Mucosa of stomach (tissue), 1 donor: ENCODE data around the gene PVR.
"Not testable (repeated sequence)": the region's sequence is repeated elsewhere in the genome, so short reads cannot be mapped to it uniquely, and the experiment has no call there.

Experiments
- H3K27me3 ChIP-seq: one replicate; pipeline ENCODE4 v1.7.0; 2013; ENCODE audit warnings: mild to moderate bottlenecking, low read length; ENCODE audit not compliant: control insufficient read depth, insufficient read depth
- H3K36me3 ChIP-seq: one replicate; pipeline ENCODE4 v1.7.0; 2013; ENCODE audit warnings: low read length; ENCODE audit not compliant: control insufficient read depth, insufficient read depth
- H3K4me1 ChIP-seq: one replicate; pipeline ENCODE4 v1.7.0; 2013; ENCODE audit warnings: mild to moderate bottlenecking, low read length; ENCODE audit not compliant: control insufficient read depth, insufficient read depth
- H3K4me3 ChIP-seq: one replicate; pipeline ENCODE4 v1.7.0; 2013; ENCODE audit warnings: low read length
- H3K9ac ChIP-seq: one replicate; pipeline ENCODE4 v1.7.0; 2013; ENCODE audit warnings: mild to moderate bottlenecking, low read length, moderate library complexity
- H3K9me3 ChIP-seq: one replicate; pipeline ENCODE4 v1.7.0; 2013; ENCODE audit warnings: mild to moderate bottlenecking, low read length, moderate library complexity; ENCODE audit not compliant: control insufficient read depth
- donor health status: Pancreatic carcinoma.

The PVR gene

GRCh38 chr19:44684396-44684795, 40.7 kb downstream of the PVR start:
- peaks cover 17% of the 10 kb centered on the region for H3K4me1 ChIP-seq
- H3K27me3 ChIP-seq, H3K9ac ChIP-seq: not testable (repeated sequence)

GRCh38 chr19:44684892-44685863, 41.5 kb downstream of the PVR start:
- H3K9me3 ChIP-seq: no peaks in the 10 kb centered on the region
- no peaks in the 10 kb centered on the region for H3K27me3 ChIP-seq
- no peak overlapping the region for H3K4me3 ChIP-seq
- H3K36me3 ChIP-seq: no peaks in the 10 kb centered on the region
- peaks cover 23% of the 10 kb centered on the region for H3K4me1 ChIP-seq
- no peak overlapping the region for H3K9ac ChIP-seq

More at GRCh38 chr19:44684396-44684795, 40.7 kb downstream of the PVR start:
- not testable (repeated sequence) for H3K36me3 ChIP-seq, H3K9me3 ChIP-seq, H3K4me3 ChIP-seq

- H3K4me3 ChIP-seq: no peak overlapping the region
- no peak overlapping the region for H3K9ac ChIP-seq
- H3K27me3 ChIP-seq: no peaks in the 10 kb centered on the region
- H3K36me3 ChIP-seq: no peaks in the 10 kb centered on the region
- peaks cover 22% of the 10 kb centered on the region for H3K4me1 ChIP-seq
- H3K9me3 ChIP-seq: no peaks in the 10 kb centered on the region
Observed at GRCh38 chr19:44685877-44686276, 42.2 kb downstream of the PVR start.

GRCh38 chr19:44686896-44687295, 43.2 kb downstream of the PVR start:
- Histone ChIP-seq H3K27me3 (no peaks in the 10 kb centered on the region), H3K9ac (no peak overlapping the region), H3K9me3 (no peaks in the 10 kb centered on the region), H3K36me3 (no peaks in the 10 kb centered on the region), H3K4me3 (no peak overlapping the region), H3K4me1 (peaks cover 23% of the 10 kb centered on the region)

DNA sequence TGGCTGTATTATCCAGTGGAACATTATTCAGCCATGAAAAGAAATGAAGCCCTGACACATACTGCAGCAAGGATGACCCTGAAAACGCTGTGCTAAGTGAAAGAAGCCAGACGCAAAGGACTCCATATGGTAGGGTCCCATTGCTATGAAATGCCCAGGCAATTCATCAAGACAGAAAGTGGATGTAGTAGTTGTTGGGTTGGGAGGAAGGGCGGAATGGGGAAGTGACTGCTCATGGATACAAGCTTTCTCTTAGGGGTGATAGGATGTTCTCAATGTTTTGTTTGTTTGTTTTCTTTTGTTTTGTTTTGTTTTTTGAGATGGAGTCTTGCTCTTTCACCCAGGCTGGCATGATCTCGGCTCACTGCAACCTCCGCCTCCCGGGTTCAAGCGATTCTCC, 44.2 kb downstream of the PVR start:
- no peak overlapping the region for H3K9ac ChIP-seq
- H3K9me3 ChIP-seq: no peaks in the 10 kb centered on the region
- no peaks in the 10 kb centered on the region for H3K27me3 ChIP-seq
- no peaks in the 10 kb centered on the region for H3K36me3 ChIP-seq
- H3K4me3 ChIP-seq: no peak overlapping the region
- H3K4me1 ChIP-seq: peaks cover 33% of the 10 kb centered on the region

DNA sequence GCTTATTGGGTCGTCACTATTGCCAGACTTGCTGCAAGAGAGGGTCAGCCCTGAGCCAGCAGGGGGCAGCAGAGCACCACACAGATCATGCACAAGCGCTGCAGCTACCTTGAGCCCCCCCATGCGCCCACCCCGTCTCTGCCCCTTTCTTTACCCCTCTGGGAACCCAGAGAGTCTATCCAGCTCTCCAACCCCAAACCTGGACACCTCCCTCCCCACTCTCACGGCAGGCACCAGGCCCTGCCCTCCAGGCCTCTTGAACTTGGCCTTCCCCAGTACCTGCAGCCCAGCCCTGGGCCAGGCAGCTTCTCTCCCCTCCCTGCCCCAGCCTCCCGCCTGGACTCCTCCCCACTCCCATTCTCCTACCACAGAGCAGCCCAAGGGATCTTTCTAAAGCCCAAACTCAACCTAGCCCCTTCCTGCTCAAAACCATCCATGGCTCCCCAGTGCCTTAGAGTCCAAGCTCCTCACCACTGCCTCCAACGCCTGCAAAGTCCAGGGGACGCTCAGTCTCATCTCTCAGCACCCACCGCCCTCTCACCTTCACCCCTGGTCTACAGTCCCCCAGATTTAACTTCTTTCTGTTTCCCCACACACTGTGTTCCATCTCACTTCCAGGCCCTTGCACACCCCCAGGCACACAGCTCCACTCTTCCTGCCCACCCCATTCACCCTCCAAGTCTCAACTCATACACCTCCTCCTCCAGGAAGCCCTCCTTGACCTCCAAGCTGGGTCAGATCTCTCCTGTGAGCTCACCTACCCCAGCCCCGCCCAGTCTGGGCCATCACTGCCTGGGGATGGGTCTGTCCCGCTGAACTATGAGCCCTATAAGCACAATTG, 45.8 kb downstream of the PVR start:
- H3K9ac ChIP-seq: no peak overlapping the region
- H3K9me3 ChIP-seq: no peaks in the 10 kb centered on the region
- H3K4me3 ChIP-seq: no peak overlapping the region
- H3K4me1 ChIP-seq: peaks cover 40% of the 10 kb centered on the region
- no peaks in the 10 kb centered on the region for H3K27me3 ChIP-seq
- H3K36me3 ChIP-seq: no peaks in the 10 kb centered on the region

DNA sequence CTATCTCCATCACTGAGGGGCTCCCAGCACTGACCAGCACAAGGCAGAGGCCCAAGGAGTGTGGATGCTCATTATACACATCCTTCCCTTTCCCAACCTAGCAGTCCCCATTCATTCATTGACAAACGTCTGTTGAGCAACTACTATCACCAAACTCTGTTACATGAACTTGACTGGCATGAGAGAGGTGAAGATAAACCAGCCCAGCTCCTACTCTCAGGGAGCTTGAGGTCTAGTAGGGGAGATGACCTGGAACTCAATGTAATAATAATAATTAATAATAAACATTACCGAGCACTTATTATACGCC, 46.4 kb downstream of the PVR start:
- H3K9me3 ChIP-seq: no peaks in the 10 kb centered on the region
- H3K27me3 ChIP-seq: no peaks in the 10 kb centered on the region
- peaks cover 40% of the 10 kb centered on the region for H3K4me1 ChIP-seq
- H3K36me3 ChIP-seq: no peaks in the 10 kb centered on the region
- H3K9ac ChIP-seq: no peak overlapping the region
- no peak overlapping the region for H3K4me3 ChIP-seq

DNA sequence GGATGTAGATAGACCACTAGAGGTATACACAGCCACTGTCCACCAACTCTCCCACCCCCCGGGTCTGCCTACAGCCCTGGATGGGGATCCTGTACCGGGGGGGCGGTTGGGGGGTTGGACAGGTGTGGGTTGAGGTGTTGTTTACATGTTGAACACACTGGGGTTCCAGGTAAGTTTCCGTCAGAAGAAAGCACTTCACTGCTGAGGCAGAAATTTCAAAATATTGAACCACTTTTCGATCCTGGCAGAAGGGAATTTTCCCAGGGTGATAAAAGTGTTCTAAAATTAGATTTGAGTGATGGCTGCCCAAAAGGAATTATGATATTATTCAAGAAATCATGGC, 48.6 kb downstream of the PVR start:
- Histone ChIP-seq H3K9me3 (no peaks in the 10 kb centered on the region), H3K4me3 (no peak overlapping the region), H3K4me1 (peaks cover 53% of the 10 kb centered on the region), H3K9ac (peak overlapping the region; percentile 49), H3K36me3 (no peaks in the 10 kb centered on the region), H3K27me3 (no peaks in the 10 kb centered on the region)

DNA sequence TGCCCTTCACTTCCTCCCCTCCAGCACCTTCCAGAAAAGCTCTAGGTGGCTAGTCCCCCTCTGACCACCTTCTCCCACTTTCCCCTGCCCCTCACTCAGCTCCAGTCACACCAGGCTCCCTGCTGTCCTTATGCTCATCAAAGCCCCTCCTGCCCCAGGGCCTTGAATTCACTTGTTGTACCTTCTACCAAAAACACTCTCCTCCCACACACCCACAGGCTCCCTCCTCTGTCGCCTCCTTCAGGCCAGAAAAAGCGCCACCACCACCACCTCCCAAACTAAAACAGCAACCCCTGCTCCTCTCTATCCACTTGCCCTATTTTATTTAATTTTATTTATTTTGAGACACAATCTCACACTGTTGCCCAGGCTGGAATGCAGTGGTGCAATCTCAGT, 50.5 kb downstream of the PVR start:
- Histone ChIP-seq H3K4me1 (peaks cover 65% of the 10 kb centered on the region), H3K9ac (no peak overlapping the region), H3K4me3 (no peak overlapping the region), H3K36me3 (no peaks in the 10 kb centered on the region), H3K9me3 (no peaks in the 10 kb centered on the region), H3K27me3 (no peaks in the 10 kb centered on the region)

GRCh38 chr19:44696939-44697669, 53.4 kb downstream of the PVR start:
- no peaks in the 10 kb centered on the region for H3K36me3 ChIP-seq
- no peaks in the 10 kb centered on the region for H3K9me3 ChIP-seq
- peaks cover 55% of the 10 kb centered on the region for H3K4me1 ChIP-seq
- H3K9ac ChIP-seq: no peak overlapping the region
- no peaks in the 10 kb centered on the region for H3K27me3 ChIP-seq
- H3K4me3 ChIP-seq: no peak overlapping the region

- H3K9ac ChIP-seq: peak overlapping the region; percentile 22
- no peaks in the 10 kb centered on the region for H3K9me3 ChIP-seq
- H3K27me3 ChIP-seq: no peaks in the 10 kb centered on the region
- no peak overlapping the region for H3K4me3 ChIP-seq
- H3K4me1 ChIP-seq: peaks cover 50% of the 10 kb centered on the region
- H3K36me3 ChIP-seq: no peaks in the 10 kb centered on the region
Observed at GRCh38 chr19:44697670-44698034, 53.9 kb downstream of the PVR start.
